ENCODE measurements around the gene SUSD1. TPM values are rescaled to one million over a fixed set of nuclear protein-coding genes. Genes with fewer than 3 reads are reported as not detected.

The SUSD1 gene
- polyA plus RNA-seq, 1 experiment, result 17.5 TPM

DNA sequence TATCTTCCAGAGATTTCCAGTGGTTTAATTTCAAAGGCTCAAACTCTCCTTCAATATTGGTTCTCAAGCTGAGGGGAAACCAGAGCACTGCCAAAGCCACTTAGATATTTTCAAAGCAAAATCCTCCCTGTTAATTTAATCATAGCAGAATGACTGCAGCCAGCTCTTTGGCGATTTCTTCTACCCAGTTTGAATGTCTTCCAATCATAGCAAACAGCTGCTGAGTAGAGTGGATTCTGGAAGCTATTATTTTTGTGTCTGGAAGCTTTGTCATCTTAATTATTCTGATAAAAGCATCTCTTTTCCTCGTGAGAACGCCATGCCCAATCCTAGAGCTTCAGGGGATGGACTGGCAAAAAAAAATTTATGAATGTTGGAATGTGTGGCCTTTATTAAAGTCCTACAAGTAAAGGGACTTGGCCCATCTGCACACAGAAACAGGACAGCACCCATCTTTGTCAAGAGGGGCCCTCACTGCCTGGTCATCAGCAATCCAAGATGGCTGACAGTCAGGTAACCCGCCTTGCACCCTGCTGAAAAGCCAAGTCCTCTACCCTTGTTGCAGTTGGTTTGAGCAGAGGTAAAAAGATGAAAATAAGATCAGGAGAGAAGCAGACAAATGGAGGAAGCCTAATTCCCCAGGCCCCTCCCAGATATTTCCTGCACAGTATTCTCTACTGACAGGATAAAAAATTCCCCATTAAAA is 125.1 kb downstream of the SUSD1 start:
- POLR2A ChIA-PET, result interaction anchor here (1.7 kb wide), 1 partner anchor 25 kb away, joined by 35 read pairs; no protein-coding TSS in a partner anchor
- CTCF ChIA-PET, result interaction anchor here (1.2 to 2.6 kb wide), 3 partner anchors 11 to 290 kb away, joined by 3 to 8 read pairs (median 4); no protein-coding TSS in a partner anchor
- Histone ChIP-seq H3K36me3 (ENCODE audit: control insufficient read depth, insufficient read depth, low read length) (no peaks in the 10 kb centered on the region), H3K27me3 (ENCODE audit: control insufficient read depth, insufficient read depth, low read length) (no peaks in the 10 kb centered on the region), H3K4me3 (ENCODE audit: low read depth, low read length) (no peak overlapping the region)
- TF ChIP-seq, protein P1, sequence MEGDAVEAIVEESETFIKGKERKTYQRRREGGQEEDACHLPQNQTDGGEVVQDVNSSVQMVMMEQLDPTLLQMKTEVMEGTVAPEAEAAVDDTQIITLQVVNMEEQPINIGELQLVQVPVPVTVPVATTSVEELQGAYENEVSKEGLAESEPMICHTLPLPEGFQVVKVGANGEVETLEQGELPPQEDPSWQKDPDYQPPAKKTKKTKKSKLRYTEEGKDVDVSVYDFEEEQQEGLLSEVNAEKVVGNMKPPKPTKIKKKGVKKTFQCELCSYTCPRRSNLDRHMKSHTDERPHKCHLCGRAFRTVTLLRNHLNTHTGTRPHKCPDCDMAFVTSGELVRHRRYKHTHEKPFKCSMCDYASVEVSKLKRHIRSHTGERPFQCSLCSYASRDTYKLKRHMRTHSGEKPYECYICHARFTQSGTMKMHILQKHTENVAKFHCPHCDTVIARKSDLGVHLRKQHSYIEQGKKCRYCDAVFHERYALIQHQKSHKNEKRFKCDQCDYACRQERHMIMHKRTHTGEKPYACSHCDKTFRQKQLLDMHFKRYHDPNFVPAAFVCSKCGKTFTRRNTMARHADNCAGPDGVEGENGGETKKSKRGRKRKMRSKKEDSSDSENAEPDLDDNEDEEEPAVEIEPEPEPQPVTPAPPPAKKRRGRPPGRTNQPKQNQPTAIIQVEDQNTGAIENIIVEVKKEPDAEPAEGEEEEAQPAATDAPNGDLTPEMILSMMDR (IDR thresholded peaks at IDR 0.05; ENCODE audit: insufficient read depth, low read depth, low read length), result no peak
- peak; percentile 35 for DNase-seq (ENCODE audit: low read depth)

DNA sequence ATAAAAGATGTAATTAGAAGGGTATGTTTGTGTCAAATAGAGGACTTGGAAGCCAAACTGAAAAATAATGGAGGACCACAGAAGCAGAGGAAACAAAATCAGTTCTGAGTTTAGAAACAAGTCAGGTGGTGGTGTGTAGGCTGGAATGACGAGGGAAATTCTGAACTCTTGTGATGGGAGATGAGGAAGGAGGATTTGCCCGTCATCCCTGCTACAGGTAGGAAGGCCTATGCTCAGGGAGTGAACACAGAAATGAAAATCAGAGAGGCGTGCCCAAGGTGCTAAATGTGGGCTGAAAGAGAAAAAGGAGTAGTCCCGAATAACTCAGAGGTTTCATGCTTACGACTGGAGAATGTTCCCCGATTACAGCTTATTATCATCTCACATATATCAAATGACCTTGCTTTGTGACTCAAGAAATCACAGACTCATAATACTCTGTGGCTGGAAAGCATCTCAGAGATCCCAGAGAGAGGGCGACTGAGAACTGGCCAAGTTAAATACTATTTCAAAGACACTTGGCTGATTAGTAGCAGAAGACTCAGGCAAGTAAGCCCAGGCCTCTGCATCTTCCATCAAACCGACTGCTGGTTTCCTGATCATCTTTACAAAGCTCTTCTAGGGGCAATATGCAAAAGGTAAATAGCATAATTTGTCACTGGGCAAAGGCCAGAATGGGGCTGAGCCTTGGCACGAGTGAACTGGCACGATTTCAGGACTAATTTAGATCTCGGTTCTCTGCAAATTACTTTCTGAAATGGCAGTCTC is 126.0 kb downstream of the SUSD1 start:
- Histone ChIP-seq H3K27me3 (ENCODE audit: control insufficient read depth, insufficient read depth, low read length) (no peaks in the 10 kb centered on the region), H3K4me3 (ENCODE audit: low read depth, low read length) (no peak overlapping the region), H3K36me3 (ENCODE audit: control insufficient read depth, insufficient read depth, low read length) (no peaks in the 10 kb centered on the region)
- ChIA-PET CTCF (interaction anchor here (0.6 to 2.6 kb wide), 5 partner anchors 12 to 82 kb away, joined by 3 to 8 read pairs (median 3); no protein-coding TSS in a partner anchor), POLR2A (interaction anchor here (1.7 kb wide), 1 partner anchor 26 kb away, joined by 35 read pairs; no protein-coding TSS in a partner anchor)
- DNase-seq (ENCODE audit: low read depth), result peak; percentile 66
- TF ChIP-seq, protein P1 (IDR thresholded peaks at IDR 0.05; ENCODE audit: insufficient read depth, low read depth, low read length), result no peak

DNA sequence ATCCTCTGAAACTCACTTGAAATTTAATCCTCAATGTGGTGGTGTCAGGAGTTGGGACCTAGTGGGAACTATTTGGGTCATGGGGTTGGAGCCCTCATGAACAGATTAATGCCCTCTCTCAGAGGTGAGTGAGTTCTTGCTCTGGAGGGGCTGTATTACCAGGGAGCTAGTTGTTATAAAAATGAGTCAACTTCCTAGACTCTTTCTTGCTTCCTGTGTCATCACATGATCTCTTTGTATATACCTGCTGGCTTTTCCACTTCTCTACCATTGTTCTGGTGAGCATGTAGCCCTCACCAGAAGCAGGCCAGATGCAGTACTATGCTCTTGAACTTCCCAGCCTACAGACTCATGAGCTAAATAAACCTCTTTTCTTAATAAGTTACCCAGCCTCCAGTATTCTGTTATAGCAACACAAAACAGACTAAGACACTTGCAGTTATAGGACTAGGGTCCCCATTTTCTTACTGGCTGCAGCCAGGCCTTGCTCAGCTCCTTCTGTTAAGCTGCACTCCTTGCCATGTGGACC is 127.5 kb downstream of the SUSD1 start:
- ChIA-PET CTCF (interaction anchor here (0.8 to 1.3 kb wide), 3 partner anchors 13 to 288 kb away, joined by 3 read pairs; no protein-coding TSS in a partner anchor), POLR2A (no interaction called here)
- H3K27me3 ChIP-seq (ENCODE audit: control insufficient read depth, insufficient read depth, low read length), result no peaks in the 10 kb centered on the region
- no peak overlapping the region for H3K4me3 ChIP-seq (ENCODE audit: low read depth, low read length)
- TF ChIP-seq, protein P1 (IDR thresholded peaks at IDR 0.05; ENCODE audit: insufficient read depth, low read depth, low read length), result no peak
- no peak for DNase-seq (ENCODE audit: low read depth)
- H3K36me3 ChIP-seq (ENCODE audit: control insufficient read depth, insufficient read depth, low read length), result no peaks in the 10 kb centered on the region

DNA sequence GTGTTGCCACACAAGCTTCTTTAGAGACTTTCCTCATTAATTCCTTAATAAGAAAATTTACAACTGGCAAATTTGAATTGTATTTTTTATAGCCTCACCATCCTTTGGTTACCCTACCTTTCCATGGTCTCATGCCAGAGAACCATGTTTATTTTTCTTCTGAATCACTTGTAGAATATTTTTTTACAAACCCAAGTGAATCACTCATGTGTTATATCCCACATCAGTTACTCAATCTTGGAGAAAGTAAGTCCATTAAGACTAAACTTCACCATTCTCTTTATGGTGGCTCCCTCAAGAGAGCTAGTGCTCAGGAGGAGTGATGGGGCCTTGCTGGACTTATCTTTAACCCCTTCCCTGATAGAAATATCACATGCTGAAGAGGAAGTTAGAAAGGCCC is 128.9 kb downstream of the SUSD1 start:
- Histone ChIP-seq H3K36me3 (ENCODE audit: control insufficient read depth, insufficient read depth, low read length) (no peaks in the 10 kb centered on the region), H3K27me3 (ENCODE audit: control insufficient read depth, insufficient read depth, low read length) (no peaks in the 10 kb centered on the region), H3K4me3 (ENCODE audit: low read depth, low read length) (no peak overlapping the region)
- DNase-seq (ENCODE audit: low read depth), result peak; percentile 51
- TF ChIP-seq, protein P1 (IDR thresholded peaks at IDR 0.05; ENCODE audit: insufficient read depth, low read depth, low read length), result no peak
- CTCF ChIA-PET, result interaction anchor here (1.0 to 2.8 kb wide), 3 partner anchors 11 to 52 kb away, joined by 3 to 9 read pairs (median 3); no protein-coding TSS in a partner anchor
- POLR2A ChIA-PET, result interaction anchor here (0.5 kb wide), 1 partner anchor 192 kb away, joined by 3 read pairs; no protein-coding TSS in a partner anchor

All from BJ (cell line).